HepG2 (cell line): ENCODE measurements around the gene DAPK1.

Experiments used
- ELF1 ChIP-seq: sonication (generic); formaldehyde crosslinking; IDR thresholded peaks from 2 replicates; pipeline ENCODE4 v1.4.0; 2020; ENCODE audit warnings: missing genetic modification reagents
- JUND ChIP-seq: sonication (generic); formaldehyde crosslinking; IDR thresholded peaks from 2 replicates; pipeline ENCODE4 v1.8.0; 2022; ENCODE audit warnings: mild to moderate bottlenecking, missing genetic modification reagents
- KLF9 ChIP-seq: IDR thresholded peaks from 2 replicates; pipeline ENCODE4 v1.6.1; 2016; ENCODE audit warnings: low read depth
- MBD4 ChIP-seq: IDR thresholded peaks from 2 replicates; pipeline ENCODE4 v1.6.1; 2012; ENCODE audit warnings: low read length, inconsistent platforms, borderline replicate concordance
- POLR2A ChIP-seq, 2 experiments: IDR thresholded peaks; 2 replicates each; pipeline ENCODE4 v1.6.1; 2011; ENCODE audit warnings: low read depth in 2 of 2, low read length in 2 of 2, mild to moderate bottlenecking in 1 of 2, moderate library complexity in 1 of 2; ENCODE audit not compliant: insufficient read depth in 1 of 2
- SMC3 ChIP-seq: IDR thresholded peaks from 2 replicates; pipeline ENCODE4 v1.6.1; 2011; ENCODE audit warnings: low read length, improper control_type of control experiment
- TAF1 ChIP-seq: sonication (generic); formaldehyde crosslinking; IDR thresholded peaks from 2 replicates; pipeline ENCODE4 v1.4.0; 2020; ENCODE audit warnings: missing genetic modification reagents
- ZNF232 ChIP-seq: sonication (generic); formaldehyde crosslinking; IDR thresholded peaks from 2 replicates; pipeline ENCODE4 v1.4.0; 2020; ENCODE audit warnings: missing genetic modification reagents, borderline replicate concordance
- ZNF850 ChIP-seq: sonication (generic); formaldehyde crosslinking; conservative IDR thresholded peaks from 2 replicates; pipeline ENCODE4 v1.9.0; 2021; ENCODE audit warnings: mild to moderate bottlenecking, missing genetic modification reagents
- TF ChIP-seq, protein P1 (sequence below): IDR thresholded peaks from 2 replicates; pipeline ENCODE4 v1.6.1; 2012; ENCODE audit warnings: inconsistent platforms
- TF ChIP-seq, protein P2 (sequence below): sonication (generic); formaldehyde crosslinking; IDR thresholded peaks from 2 replicates; pipeline ENCODE4 v1.4.0; 2020; ENCODE audit warnings: missing genetic modification reagents, borderline replicate concordance

DNA sequence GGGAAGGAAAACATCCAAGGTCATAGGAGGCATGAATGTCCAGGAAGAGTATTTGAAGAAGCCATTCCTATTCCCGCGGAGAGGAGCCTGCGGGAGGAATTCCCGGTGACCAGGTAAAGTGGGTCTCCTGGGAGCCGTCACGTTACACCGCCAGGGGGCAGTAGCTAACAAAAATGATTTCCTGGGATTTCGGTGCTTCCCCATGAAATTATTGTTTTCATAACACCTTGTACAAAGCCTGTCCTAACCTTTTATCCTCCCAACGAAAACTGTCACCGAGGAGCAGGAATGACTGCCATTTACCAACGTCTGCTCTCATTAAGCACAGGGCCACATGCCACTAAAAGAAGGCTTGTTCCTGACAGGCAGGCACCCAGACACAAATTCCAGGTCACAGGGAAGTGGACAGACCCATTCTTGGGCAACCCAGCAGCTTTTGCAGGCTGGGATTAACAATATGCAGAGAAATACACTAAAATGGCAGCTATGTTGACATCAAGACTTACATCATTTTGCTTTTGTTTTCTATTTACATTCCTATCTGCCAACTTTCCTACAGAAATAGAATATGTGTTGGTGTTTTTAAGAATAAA is 187.1 kb downstream of the DAPK1 start:
- TF ChIP-seq KLF9 (no peak), JUND (CRISPR knock-in tag) (no peak), POLR2A (IDR thresholded peaks at IDR 0.05; ENCODE audit: insufficient read depth in 1 of 2, low read depth in 2 of 2, low read length in 2 of 2) (no peak), SMC3 (peak; percentile 77), ZNF232 (CRISPR knock-in tag) (no peak), ELF1 (no peak), ZNF850 (CRISPR knock-in tag) (no peak), MBD4 (no peak), TAF1 (no peak)
- TF ChIP-seq, protein P1, sequence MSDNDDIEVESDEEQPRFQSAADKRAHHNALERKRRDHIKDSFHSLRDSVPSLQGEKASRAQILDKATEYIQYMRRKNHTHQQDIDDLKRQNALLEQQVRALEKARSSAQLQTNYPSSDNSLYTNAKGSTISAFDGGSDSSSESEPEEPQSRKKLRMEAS: no peak
- TF ChIP-seq, protein P2, sequence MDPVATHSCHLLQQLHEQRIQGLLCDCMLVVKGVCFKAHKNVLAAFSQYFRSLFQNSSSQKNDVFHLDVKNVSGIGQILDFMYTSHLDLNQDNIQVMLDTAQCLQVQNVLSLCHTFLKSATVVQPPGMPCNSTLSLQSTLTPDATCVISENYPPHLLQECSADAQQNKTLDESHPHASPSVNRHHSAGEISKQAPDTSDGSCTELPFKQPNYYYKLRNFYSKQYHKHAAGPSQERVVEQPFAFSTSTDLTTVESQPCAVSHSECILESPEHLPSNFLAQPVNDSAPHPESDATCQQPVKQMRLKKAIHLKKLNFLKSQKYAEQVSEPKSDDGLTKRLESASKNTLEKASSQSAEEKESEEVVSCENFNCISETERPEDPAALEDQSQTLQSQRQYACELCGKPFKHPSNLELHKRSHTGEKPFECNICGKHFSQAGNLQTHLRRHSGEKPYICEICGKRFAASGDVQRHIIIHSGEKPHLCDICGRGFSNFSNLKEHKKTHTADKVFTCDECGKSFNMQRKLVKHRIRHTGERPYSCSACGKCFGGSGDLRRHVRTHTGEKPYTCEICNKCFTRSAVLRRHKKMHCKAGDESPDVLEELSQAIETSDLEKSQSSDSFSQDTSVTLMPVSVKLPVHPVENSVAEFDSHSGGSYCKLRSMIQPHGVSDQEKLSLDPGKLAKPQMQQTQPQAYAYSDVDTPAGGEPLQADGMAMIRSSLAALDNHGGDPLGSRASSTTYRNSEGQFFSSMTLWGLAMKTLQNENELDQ (CRISPR knock-in tag): no peak
